Mononuclear cell (primary cell): ENCODE measurements around the gene SLC5A10. TPM values are rescaled to one million over a fixed set of nuclear protein-coding genes. Genes with fewer than 3 reads are reported as not detected.

Experiments used
- H3K27me3 ChIP-seq: 2 replicates; pipeline ENCODE4 v1.6.0; 2011; ENCODE audit warnings: low read length, control low read depth; ENCODE audit not compliant: insufficient read depth
- H3K4me1 ChIP-seq: 2 replicates; pipeline ENCODE4 v1.5.1; 2011; ENCODE audit warnings: mild to moderate bottlenecking, low read length, control low read depth; ENCODE audit not compliant: insufficient read depth
- H3K4me3 ChIP-seq: 2 replicates; pipeline ENCODE4 v1.5.1; 2011; ENCODE audit warnings: mild to moderate bottlenecking, low read length, moderate library complexity
- H3K9me3 ChIP-seq: 2 replicates; pipeline ENCODE4 v1.5.1; 2011; ENCODE audit warnings: low read depth, mild to moderate bottlenecking, control low read depth, low read length
- total RNA-seq: library from RNA; depleted of rRNA; stranded (reverse); fragments of >200 nt; gene quantifications from one replicate; pipeline ENCODE4 v1.2.3, GENCODE V29; 2012

SLC5A10 gene
- total RNA-seq, 1 donor = 0.10 TPM

DNA sequence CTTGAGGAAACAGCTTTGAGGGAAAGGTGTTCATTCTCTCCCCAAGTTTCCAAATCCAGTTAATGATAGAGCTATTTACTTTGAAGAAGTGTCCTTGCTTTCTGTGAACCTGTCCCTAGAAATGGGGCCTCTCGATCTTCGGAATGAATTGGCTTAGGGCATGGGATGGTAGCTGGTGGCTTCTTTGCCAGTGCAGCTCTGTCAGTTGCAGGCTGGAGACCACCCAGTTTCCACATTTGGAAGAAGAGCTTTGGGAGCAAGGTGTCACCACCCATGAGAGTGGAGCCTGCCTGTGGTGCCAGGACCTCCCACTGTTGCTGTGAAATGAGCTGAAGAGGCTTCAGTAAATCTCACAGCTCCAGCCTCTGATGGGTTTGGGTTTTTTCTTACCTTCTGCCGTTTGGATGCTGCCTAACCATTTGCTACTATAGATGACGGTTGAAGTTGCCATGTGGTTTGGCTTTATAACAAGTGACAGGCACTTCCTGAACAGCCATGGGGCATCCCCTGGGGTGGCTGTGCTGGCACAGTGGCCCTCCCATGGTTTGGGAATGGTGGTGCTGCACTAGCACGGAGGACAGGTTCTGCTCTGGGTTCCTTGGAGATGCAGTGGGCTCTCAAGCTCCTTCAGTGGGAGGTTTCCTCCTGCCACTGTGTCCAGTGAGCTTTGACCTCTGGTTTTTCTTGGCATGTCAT is 19.5 kb upstream of the SLC5A10 start:
- peaks cover 15% of the 10 kb centered on the region for H3K4me1 ChIP-seq
- H3K27me3 ChIP-seq = no peaks in the 10 kb centered on the region
- H3K4me3 ChIP-seq = no peak overlapping the region
- H3K9me3 ChIP-seq = no peaks in the 10 kb centered on the region

DNA sequence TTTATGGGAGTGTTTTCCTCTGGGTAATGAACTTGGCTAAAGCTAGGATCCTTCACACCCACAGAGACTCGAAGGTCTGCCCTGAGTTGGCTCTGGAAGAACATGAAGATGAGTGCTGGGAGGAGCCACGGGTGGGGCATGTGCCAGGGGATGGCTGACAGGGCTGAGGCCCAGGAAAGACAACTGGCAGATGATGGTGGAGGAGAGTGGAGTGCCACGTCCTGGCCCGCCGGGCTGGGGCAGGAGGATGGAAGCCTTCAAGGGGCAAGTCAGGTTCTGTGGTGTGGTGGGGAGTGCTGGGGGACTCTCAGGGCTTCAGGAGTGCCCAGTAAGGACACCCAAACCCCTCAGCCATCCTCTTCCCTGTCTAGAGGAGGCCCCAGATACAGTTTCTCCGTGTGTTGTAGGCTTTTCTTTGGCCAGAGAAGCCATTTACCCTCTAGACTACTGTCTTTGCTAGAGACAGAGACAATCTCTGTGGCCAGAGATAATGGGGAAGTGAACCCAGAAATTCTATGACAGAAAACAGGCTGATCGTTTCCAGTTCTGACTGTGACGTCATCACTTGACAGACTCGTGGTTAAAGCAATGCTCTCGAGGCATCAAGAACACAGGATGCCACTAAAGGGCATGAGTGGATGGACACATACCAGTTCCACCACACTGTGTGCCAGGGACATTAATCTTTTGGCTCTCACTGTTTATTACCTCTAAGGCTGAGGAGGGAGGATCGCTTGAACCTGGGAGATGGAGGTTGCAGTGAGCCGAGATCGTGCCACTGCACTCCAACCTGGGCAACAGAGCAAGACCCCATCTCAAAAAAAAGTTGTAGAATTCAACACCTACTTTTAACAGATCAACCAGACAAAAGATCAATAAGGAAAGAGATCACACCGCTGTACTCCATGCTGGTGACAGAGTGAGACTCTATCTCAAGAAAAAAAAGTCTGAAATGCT is 18.6 kb upstream of the SLC5A10 start:
- Histone ChIP-seq H3K9me3 (no peaks in the 10 kb centered on the region), H3K4me3 (no peak overlapping the region), H3K27me3 (no peaks in the 10 kb centered on the region), H3K4me1 (peaks cover 15% of the 10 kb centered on the region)

DNA sequence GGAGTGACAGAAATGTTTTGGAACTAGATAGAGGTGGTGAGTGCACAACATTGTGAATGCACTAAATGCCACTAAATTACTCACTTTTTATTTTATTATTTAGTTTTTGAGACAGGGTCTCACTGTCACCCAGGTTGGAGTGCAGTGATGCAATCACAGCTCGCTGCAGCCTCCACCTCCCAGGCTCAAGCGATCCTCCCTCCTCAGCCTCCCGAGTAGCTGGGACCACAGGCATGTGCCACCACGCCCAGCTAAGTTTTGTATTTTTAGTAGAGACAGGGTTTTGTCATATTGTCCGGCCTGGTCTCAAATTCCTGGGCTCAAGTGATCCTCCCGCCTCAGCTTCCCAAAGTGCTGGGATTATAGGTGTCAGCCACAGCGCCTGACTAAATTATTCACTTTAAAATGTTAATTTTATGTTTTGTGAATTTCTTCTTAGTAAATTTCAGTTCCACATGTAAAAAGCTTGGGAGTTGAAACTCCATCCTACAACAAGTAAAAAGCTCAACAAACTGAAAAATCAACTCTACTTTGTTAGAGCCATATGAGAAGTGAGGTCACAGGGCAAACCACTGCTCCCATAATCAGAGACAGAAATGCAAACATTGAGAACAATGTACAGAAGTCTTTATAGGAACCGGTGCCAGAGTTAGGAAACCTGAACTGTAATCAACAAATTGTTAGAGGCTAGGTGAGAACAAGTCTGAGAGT is 13.8 kb upstream of the SLC5A10 start:
- no peaks in the 10 kb centered on the region for H3K27me3 ChIP-seq
- no peaks in the 10 kb centered on the region for H3K9me3 ChIP-seq
- H3K4me1 ChIP-seq = peaks cover 5% of the 10 kb centered on the region
- no peak overlapping the region for H3K4me3 ChIP-seq

DNA sequence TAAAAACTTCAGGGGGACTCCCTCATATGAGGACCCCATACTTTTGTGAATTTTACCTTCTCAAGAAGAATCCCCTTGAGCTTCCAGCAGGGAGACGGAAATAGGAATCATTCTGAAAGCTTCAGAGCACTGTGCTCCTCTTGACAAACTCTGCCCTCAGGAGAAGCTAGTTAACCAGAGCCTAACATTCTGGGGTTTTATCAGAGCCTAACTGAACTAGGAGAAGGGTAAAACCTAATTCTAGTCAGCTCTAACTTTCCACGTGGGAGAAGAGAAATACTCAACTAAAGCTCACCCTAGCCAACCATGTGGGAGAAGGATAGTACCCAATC is 13.3 kb upstream of the SLC5A10 start:
- Histone ChIP-seq H3K9me3 (no peaks in the 10 kb centered on the region), H3K27me3 (no peaks in the 10 kb centered on the region), H3K4me1 (peaks cover under 1% of the 10 kb centered on the region), H3K4me3 (no peak overlapping the region)

DNA sequence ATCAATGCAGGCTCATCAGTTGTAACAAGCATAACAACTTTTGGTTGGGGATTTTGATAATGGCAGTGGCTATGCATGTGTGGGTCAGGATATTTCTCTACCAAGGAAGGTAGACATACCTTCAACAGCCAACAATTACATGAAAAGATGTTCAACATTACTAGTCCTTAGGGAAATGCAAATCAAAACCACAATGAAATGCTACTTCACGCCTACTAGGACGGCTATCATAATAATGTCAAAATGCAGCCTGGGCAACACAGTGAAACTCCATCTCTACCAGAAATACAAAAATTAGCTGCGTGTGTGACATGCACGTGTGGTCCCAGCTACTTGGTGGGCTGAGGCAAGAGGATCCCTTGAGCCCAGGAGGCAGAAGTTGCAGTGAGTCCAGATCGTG is 7.3 kb upstream of the SLC5A10 start:
- no peaks in the 10 kb centered on the region for H3K9me3 ChIP-seq
- H3K4me3 ChIP-seq = no peak overlapping the region
- no peaks in the 10 kb centered on the region for H3K4me1 ChIP-seq
- H3K27me3 ChIP-seq = no peaks in the 10 kb centered on the region

DNA sequence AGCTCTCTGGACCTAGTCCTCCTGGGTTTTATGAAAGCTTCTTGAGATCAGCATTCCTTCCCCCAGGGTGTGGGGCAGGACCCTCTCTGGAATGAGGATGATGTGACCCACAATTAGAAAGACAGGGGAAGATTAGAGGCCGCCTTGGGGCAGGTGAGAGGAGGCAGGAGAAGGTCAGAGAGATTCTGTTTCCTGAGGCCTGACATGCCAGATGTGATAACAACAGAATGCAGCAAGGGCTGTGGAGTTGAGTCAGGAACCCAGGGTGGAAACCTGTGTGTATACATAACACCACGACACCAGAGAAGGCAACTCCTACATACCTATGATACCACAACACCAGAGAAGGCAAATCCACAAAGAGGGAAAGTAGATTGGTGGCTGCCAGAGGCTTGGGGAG is 5.4 kb upstream of the SLC5A10 start:
- H3K9me3 ChIP-seq = no peaks in the 10 kb centered on the region
- H3K4me3 ChIP-seq = no peak overlapping the region
- no peaks in the 10 kb centered on the region for H3K4me1 ChIP-seq
- no peaks in the 10 kb centered on the region for H3K27me3 ChIP-seq

DNA sequence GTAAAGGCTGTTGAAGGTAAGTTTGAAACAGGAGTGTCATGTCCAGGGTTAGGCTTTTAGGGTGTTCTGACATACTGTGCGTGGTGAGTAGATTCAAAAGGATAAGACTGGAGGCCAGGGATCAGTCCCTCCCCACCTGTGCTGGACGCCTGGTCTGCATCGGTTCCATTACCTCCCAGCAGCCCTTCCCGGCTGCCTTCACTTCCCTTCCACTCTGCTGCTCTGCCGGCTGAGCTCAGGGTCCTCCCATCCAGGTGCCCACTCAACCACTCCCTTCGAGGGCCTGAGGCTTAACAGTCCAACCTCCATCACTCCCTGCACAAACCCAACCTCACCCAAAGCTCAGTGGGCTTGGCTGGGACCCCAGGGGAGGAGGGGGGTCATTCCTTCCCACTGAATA is 4.1 kb upstream of the SLC5A10 start:
- Histone ChIP-seq H3K4me3 (no peak overlapping the region), H3K27me3 (no peaks in the 10 kb centered on the region), H3K4me1 (no peaks in the 10 kb centered on the region), H3K9me3 (no peaks in the 10 kb centered on the region)

DNA sequence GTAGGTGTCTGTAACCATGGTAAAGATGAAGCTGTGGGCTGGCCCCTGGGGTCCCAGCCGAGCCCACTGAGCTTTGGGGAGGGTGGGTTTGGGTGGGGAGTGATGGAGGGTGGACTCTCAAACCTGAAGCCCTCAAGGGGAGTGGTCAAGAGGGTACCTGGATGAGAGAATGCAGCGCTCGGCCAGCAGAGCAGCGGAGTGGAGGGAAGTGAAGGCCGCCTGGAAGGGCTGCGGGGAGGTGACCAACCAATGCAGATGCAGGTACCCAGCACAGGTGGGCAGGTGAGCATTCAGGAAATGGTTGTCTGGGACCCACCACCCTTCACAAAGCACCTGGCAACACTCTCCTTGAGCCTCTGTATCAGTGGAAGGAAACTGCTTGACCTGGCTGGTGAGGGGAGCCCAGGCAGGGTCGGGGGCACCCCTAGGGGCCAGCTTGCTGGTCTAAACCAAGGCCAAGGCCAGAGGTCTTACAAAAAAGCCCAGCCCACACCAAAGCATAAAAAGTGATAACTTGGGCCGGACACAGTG is 3.4 kb upstream of the SLC5A10 start:
- no peaks in the 10 kb centered on the region for H3K9me3 ChIP-seq
- H3K4me3 ChIP-seq = no peak overlapping the region
- no peaks in the 10 kb centered on the region for H3K4me1 ChIP-seq
- no peaks in the 10 kb centered on the region for H3K27me3 ChIP-seq

DNA sequence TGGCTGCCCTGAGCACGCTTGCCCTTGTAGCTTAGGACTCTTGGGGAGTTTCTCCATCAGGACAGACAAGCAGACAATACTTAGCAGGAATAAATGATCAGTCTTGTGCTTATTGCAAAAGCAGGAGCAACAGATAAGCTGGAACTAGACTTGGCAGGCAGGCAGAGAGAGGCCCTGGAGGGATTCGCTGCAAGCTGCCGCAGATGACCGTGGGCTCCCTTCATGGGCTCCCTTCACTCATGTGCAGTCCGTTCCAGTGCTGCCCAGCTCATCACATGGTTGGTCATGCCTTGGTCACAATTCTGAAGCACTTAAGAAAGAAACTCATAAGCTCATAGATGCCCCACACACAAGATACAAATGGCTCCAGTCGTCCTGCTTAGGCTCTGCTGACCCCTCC is 2.4 kb upstream of the SLC5A10 start:
- Histone ChIP-seq H3K27me3 (no peaks in the 10 kb centered on the region), H3K4me3 (no peak overlapping the region), H3K4me1 (no peaks in the 10 kb centered on the region), H3K9me3 (no peaks in the 10 kb centered on the region)

DNA sequence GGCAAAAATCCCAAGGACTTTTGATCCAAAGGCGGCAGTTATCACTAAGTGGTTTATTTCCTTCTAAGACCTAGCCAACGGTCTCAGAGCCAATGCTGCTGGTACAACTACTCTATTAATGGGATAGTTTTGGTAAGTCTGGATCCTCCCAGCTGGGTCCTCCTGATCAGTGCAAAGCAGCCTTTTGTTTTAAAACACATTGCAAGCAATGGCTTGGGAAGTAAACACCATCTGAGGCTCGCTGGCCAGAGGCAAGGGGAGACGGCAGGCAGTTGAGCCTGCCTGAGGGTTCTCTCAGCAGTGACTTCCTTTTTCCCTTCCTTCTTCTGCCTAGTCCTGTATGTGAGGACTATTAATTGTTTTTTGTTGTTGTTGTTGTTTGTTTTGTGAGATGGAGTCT is 1.6 kb upstream of the SLC5A10 start:
- H3K27me3 ChIP-seq = no peaks in the 10 kb centered on the region
- no peaks in the 10 kb centered on the region for H3K9me3 ChIP-seq
- peaks cover 7% of the 10 kb centered on the region for H3K4me1 ChIP-seq
- H3K4me3 ChIP-seq = no peak overlapping the region

DNA sequence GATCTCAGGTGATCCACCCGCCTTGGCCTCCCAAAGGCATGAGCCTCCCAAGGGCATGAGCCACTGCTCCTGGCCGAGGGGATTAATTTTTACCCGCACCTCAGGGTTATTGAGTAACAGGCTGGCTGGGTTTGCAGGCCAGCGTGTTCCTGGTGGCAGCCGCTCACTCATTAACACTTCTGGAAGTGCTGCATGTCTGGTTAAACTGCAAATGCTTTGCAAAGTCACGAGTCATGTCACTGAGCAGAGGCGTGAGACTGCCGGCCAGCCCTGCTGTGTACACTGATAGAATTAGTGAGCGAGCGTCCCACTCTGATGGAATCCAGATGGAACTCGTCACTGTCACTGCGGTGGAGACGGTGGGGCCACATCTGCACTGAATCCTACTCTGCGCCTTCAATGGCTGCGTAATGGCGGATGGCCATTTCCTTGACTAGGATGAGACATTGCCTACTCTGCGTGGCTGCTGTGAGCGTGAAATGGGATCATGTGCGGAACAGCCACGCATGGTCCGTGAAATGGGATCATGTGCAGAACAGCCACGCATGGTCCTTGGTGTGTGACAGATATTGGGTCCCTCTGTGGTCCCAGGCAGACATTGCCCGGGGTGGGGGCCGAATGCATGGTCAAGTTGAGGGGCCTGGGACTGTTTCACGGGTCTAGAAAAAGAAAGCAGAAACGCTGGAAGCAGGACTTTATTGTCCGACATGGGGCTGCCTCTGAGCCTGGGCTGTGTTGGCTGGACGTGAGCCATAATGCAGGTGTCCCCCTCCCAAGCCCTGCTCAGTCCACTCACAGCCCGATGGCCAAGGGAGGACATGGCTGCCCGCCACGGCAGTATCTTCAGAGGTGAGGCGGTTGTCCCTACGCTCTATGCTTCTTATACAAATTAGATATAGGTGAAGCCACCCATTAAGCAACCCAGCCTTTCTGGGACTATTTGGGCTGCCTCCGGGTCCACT is 740 bp upstream of the SLC5A10 start:
- H3K9me3 ChIP-seq = no peaks in the 10 kb centered on the region
- no peaks in the 10 kb centered on the region for H3K27me3 ChIP-seq
- peaks cover 10% of the 10 kb centered on the region for H3K4me1 ChIP-seq
- H3K4me3 ChIP-seq = no peak overlapping the region

DNA sequence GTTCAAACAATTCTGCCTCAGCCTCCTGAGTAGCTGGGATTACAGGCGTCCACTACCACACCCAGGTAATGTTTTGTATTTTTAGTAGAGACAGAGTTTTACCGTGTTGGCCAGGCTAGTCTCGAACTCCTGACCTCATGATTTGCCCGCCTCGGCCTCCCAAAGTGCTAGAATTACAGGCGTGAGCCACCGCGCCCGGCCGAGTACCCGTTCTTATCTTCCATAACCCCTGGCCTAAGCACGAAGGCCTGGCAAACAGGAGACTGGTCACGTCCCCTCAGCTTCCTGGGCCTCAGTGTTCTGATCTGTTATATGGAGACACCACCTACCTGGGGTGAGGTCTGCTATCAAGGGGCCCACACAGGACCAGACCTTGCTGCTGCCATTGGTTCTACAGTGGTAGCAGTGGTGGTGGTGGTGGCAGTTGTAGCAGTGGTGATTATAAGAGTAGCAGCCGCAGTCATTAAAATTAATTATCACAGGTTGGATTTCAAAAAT is 1.3 kb downstream of the SLC5A10 start:
- H3K4me3 ChIP-seq = no peak overlapping the region
- peaks cover 10% of the 10 kb centered on the region for H3K4me1 ChIP-seq
- no peaks in the 10 kb centered on the region for H3K9me3 ChIP-seq
- H3K27me3 ChIP-seq = no peaks in the 10 kb centered on the region

DNA sequence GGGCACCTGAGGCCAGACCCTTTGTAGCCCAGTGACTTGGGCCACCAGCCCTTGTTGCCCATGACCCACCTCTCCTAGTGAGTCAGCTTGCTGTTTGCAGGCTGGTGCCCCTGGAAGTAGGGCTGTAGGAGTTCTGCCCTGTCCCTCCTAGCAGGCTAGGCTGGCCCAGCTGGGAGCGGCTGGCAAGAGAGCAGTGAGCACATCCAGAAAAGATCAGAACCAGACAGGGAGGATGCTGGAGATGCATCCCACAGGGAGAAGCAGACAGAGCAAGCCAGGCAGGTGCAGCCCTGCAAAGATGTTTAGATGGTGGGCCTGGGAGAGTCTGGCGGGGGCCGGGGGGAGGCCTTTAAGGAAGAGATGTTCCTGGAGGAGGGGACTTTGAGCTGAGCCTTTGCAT is 2.4 kb downstream of the SLC5A10 start:
- Histone ChIP-seq H3K27me3 (no peaks in the 10 kb centered on the region), H3K9me3 (no peaks in the 10 kb centered on the region), H3K4me1 (peaks cover 10% of the 10 kb centered on the region), H3K4me3 (no peak overlapping the region)

DNA sequence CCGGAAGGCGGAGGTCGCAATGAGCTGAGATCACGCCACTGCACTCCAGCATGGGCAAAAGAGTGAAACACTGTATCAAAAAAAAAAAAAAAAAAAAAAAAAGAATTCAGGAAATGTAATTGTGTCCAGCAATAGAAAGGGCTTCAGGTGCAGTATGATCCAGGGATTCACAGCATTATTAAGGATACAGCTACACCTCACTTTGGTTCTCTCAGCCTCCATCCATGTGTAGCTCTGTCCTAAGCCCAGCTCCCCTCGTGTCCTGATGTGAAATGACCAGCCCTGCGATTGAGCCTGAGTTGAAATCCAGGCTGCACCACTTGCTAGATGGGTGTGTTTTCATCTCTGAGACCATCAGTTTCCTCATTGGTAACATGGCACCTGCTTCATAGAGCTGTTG is 3.0 kb downstream of the SLC5A10 start:
- no peaks in the 10 kb centered on the region for H3K9me3 ChIP-seq
- no peak overlapping the region for H3K4me3 ChIP-seq
- peaks cover 10% of the 10 kb centered on the region for H3K4me1 ChIP-seq
- H3K27me3 ChIP-seq = no peaks in the 10 kb centered on the region
